ENCODE results near the gene PSMC3. TPM values are rescaled to one million over a fixed set of nuclear protein-coding genes. Genes with fewer than 3 reads are reported as not detected.

The PSMC3 gene
- total RNA-seq, 2 experiments from 2014 or later = 153 to 162 TPM

DNA sequence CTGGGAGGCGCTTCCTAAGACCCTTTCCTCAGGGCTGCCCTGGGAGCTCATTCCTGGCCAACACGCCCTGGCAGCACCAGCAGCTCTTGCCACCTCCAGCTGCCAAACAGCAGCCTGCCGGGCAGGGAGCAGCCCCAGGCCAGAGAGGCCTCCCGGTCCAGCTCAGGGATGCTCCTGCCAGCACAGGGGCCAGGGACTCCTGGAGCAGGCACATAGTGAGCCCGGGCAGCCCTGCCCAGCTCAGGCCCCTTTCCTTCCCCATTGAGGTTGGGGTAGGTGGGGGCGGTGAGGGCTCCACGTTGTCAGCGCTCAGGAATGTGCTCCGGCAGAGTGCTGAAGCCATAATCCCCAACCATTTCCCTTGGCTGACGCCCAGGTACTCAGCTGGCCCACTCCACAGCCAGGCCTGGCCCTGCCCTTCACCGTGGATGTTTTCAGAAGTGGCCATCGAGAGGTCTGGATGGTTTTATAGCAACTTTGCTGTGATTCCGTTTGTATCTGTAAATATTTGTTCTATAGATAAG, 10.2 kb downstream of the PSMC3 start:
- Mint-ChIP-seq H3K27ac (no peak overlapping the region), H3K36me3 (ENCODE audit: low read depth) (peaks cover 26% of the 10 kb centered on the region), H3K27me3 (no peaks in the 10 kb centered on the region), H3K4me3 (no peak overlapping the region), H3K9me3 (no peaks in the 10 kb centered on the region), H3K4me1 (peaks cover 4% of the 10 kb centered on the region)
- POLR2A ChIA-PET = no interaction called here
- no peak for DNase-seq
- CTCF ChIA-PET = interaction anchor here (1.6 kb wide), 1 partner anchor 23 kb away, joined by 4 read pairs; no protein-coding TSS in a partner anchor

GRCh38 chr11:47415091-47415854, 11.0 kb downstream of the PSMC3 start:
- Mint-ChIP-seq H3K27me3 (no peaks in the 10 kb centered on the region), H3K36me3 (ENCODE audit: low read depth) (peaks cover 23% of the 10 kb centered on the region), H3K27ac (no peak overlapping the region), H3K4me3 (no peak overlapping the region), H3K4me1 (peaks cover 4% of the 10 kb centered on the region), H3K9me3 (no peaks in the 10 kb centered on the region)
- no peak for DNase-seq
- POLR2A ChIA-PET = no interaction called here
- CTCF ChIA-PET = interaction anchor here (1.6 kb wide), 1 partner anchor 22 kb away, joined by 4 read pairs; no protein-coding TSS in a partner anchor

DNA sequence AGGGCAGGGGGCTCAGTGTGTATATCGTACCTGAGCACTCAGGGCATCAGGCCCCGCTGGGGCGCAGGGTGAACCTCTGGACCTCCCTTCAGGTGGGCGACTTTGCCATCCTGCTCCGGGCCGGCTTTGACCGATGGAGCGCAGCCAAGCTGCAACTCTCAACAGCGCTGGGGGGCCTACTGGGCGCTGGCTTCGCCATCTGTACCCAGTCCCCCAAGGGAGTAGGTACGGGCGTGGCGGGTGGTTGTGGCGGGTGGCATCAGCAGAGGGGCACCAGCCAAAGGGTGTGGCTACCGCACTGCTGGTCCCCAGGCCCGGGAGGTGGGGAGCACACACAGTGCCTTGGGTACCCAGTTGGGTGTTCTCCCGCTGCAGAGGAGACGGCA, 11.6 kb downstream of the PSMC3 start:
- Mint-ChIP-seq H3K27ac (no peak overlapping the region), H3K27me3 (no peaks in the 10 kb centered on the region), H3K36me3 (ENCODE audit: low read depth) (peaks cover 17% of the 10 kb centered on the region), H3K4me3 (no peak overlapping the region), H3K9me3 (no peaks in the 10 kb centered on the region), H3K4me1 (no peaks in the 10 kb centered on the region)
- ChIA-PET POLR2A (no interaction called here), CTCF (no interaction called here)
- DNase-seq = no peak

DNA sequence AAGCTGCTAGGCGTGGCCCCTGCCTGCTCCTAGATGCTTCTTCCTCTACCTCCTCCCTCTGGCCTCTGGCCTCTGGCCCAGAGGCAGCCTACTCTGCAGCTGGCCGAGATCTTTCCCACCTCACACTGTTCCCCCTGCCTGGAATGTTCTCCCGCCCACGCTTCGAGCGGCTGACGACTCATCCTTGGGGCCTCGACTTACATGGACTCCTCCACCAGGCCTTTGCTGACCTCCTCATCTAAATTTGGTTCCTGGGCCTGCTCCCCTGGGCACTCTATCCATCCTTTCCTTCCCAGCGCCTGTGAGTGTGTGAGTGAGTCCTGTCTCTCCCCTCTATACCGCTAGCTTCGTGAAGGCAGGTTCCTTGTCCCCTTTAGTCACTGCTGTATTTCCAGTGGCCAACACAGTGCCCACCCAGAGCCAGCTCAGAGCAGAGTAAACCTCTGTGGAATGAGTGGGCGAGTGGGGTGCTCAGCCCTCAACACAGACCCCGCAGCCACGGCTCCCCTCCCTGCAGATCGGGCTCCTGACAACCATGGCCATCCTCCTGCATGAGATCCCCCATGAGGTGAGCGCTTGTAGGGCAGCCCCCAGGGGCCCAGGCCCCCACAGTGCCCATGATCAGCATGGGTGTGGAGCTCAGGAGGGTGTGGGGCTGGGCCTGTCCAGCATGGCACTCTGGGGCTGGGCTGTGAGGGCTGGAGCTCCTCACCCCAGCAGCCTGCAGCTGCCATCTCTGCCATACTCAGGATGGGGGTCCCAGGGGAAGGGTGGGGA, 12.1 kb downstream of the PSMC3 start:
- no peaks in the 10 kb centered on the region for H3K27me3 Mint-ChIP-seq
- peaks cover 2% of the 10 kb centered on the region for H3K4me1 Mint-ChIP-seq
- H3K36me3 Mint-ChIP-seq (ENCODE audit: low read depth) = peaks cover 14% of the 10 kb centered on the region
- peak overlapping the region; percentile 65 for H3K27ac Mint-ChIP-seq
- no peak overlapping the region for H3K4me3 Mint-ChIP-seq
- ChIA-PET CTCF (interaction anchor here (1.8 kb wide), 1 partner anchor 167 kb away, joined by 5 read pairs; no protein-coding TSS in a partner anchor), POLR2A (no interaction called here)
- H3K9me3 Mint-ChIP-seq = no peaks in the 10 kb centered on the region
- DNase-seq = no peak

DNA sequence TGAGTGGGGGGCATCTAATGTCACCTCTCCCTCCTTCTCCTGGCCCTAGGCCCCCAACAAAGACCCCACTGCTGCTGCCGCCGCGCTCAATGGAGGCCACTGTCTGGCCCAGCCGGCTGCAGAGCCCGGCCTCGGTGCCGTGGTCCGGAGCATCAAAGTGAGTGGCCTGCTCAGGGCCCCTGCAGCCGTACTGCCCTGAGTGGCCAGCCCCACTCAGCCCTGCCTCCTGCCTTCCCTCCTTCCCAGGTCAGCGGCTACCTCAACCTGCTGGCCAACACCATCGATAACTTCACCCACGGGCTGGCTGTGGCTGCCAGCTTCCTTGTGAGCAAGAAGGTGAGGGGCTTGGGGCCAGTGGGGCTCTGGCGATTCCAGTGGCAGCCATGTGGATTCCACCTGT, 12.9 kb downstream of the PSMC3 start:
- H3K4me1 Mint-ChIP-seq = peaks cover 6% of the 10 kb centered on the region
- H3K36me3 Mint-ChIP-seq (ENCODE audit: low read depth) = peaks cover 11% of the 10 kb centered on the region
- ChIA-PET CTCF (interaction anchor here (1.8 kb wide), 1 partner anchor 166 kb away, joined by 5 read pairs; no protein-coding TSS in a partner anchor), POLR2A (no interaction called here)
- no peak overlapping the region for H3K27ac Mint-ChIP-seq
- no peaks in the 10 kb centered on the region for H3K27me3 Mint-ChIP-seq
- H3K4me3 Mint-ChIP-seq = no peak overlapping the region
- H3K9me3 Mint-ChIP-seq = no peaks in the 10 kb centered on the region
- DNase-seq = no peak

DNA sequence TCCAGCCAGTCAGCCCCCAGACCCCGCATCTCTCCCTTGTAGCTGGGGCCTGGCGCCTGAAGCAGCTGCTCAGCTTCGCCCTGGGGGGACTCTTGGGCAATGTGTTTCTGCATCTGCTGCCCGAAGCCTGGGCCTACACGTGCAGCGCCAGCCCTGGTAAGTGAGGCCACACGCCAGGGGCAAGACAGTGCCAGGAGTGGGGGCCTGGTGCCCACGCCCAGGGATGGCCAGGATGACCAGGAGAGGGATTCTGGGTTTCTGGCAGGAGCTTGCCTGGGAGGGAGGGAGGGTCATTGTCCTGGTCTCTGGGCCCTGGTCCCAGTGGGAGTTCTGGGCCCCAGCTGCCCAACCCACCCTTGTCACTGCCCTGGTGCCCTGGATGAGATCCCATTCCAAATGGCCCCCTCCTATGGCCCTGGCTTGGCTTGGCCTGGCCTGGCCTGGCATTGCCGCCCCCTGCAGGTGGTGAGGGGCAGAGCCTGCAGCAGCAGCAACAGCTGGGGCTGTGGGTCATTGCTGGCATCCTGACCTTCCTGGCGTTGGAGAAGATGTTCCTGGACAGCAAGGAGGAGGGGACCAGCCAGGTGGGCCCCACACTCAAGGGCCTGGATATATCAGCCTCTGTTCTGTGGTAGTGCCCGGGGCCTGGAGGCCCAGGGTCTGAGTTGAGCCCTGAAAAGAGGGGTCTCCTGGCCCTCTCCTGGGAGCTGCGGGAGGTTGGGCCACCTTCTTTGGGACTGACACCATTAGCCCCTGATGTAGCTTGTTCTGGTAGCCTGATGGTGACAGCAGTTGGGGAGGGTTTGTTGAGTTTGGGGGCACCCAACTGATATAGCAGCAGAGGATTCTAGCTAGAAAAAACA, 14.1 kb downstream of the PSMC3 start:
- Mint-ChIP-seq H3K27me3 (no peaks in the 10 kb centered on the region), H3K4me3 (no peak overlapping the region), H3K36me3 (ENCODE audit: low read depth) (peaks cover 5% of the 10 kb centered on the region), H3K4me1 (peaks cover 13% of the 10 kb centered on the region), H3K27ac (no peak overlapping the region), H3K9me3 (no peaks in the 10 kb centered on the region)
- CTCF ChIA-PET = interaction anchor here (0.6 to 3.7 kb wide), 16 partner anchors 10 to 568 kb away, joined by 3 to 47 read pairs (median 4); partner anchors contain the start of gene PSMC3
- peak; percentile 66 for DNase-seq
- POLR2A ChIA-PET = interaction anchor here (0.7 kb wide), 1 partner anchor 12 kb away, joined by 3 read pairs; no protein-coding TSS in a partner anchor

GRCh38 chr11:47410370-47411264, 15.6 kb downstream of the PSMC3 start:
- H3K9me3 Mint-ChIP-seq = no peaks in the 10 kb centered on the region
- H3K36me3 Mint-ChIP-seq (ENCODE audit: low read depth) = peaks cover 2% of the 10 kb centered on the region
- H3K4me3 Mint-ChIP-seq = no peak overlapping the region
- CTCF ChIA-PET = interaction anchor here (0.8 to 3.7 kb wide), 10 partner anchors 12 to 194 kb away, joined by 3 to 47 read pairs (median 4); partner anchors contain the start of gene PSMC3
- peak overlapping the region; percentile 54 for H3K27ac Mint-ChIP-seq
- no peaks in the 10 kb centered on the region for H3K27me3 Mint-ChIP-seq
- peaks cover 18% of the 10 kb centered on the region for H3K4me1 Mint-ChIP-seq
- POLR2A ChIA-PET = interaction anchor here (0.6 kb wide), 1 partner anchor 43 kb away, joined by 3 read pairs; no protein-coding TSS in a partner anchor
- no peak for DNase-seq

DNA sequence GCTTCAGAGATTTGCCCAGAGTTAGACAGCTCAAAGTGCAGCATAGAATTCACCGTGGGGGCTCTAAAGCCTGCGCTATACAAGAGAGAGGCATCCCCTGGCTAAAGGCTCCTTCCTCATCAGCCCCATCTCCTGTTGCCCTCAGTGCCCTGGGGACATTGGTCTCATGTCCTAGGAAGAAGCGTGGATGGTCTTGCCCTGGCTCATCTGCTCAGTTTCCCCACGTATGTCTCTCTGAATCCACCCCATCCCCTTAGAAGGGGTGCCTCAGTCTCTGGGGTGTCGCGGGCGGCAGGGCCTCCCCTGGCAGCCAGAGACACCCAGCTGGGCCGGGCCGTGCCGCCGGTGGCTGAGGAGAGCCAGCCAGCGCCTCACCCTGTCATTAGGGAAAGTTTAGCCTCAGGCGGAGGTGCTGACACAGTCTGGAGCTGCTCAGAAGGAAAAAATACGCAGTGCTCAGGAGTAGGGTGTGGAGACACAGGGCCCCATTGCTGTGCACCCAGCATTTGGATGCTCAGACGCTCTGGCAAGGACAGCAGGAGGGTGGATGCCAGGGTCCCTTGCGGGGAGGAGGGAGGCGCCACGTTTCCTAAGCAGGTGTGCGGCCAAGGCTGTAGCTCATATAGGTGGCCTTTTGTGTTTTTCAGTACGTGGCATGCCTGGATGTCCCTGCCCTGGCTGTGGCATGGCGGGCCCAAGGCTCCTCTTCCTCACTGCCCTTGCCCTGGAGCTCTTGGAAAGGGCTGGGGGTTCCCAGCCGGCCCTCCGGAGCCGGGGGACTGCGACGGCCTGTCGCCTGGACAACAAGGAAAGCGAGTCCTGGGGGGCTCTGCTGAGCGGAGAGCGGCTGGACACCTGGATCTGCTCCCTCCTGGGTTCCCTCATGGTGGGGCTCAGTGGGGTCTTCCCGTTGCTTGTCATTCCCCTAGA, 16.5 kb downstream of the PSMC3 start:
- peaks cover 2% of the 10 kb centered on the region for H3K36me3 Mint-ChIP-seq (ENCODE audit: low read depth)
- CTCF ChIA-PET = interaction anchor here (0.6 to 3.7 kb wide), 8 partner anchors 15 to 175 kb away, joined by 3 to 47 read pairs (median 4); partner anchors contain the start of gene PSMC3
- peak overlapping the region; percentile 94 for H3K27ac Mint-ChIP-seq
- no peaks in the 10 kb centered on the region for H3K27me3 Mint-ChIP-seq
- peak overlapping the region; percentile 94 for H3K4me3 Mint-ChIP-seq
- DNase-seq = no peak
- no peaks in the 10 kb centered on the region for H3K9me3 Mint-ChIP-seq
- H3K4me1 Mint-ChIP-seq = peaks cover 22% of the 10 kb centered on the region
- POLR2A ChIA-PET = no interaction called here

- ChIA-PET CTCF (interaction anchor here (0.6 to 1.4 kb wide), 6 partner anchors 16 to 174 kb away, joined by 3 to 4 read pairs (median 3); no protein-coding TSS in a partner anchor), POLR2A (no interaction called here)
- H3K4me3 Mint-ChIP-seq = peak overlapping the region; percentile 94
- H3K36me3 Mint-ChIP-seq (ENCODE audit: low read depth) = peaks cover 2% of the 10 kb centered on the region
- no peak for DNase-seq
- H3K27me3 Mint-ChIP-seq = no peaks in the 10 kb centered on the region
- no peaks in the 10 kb centered on the region for H3K9me3 Mint-ChIP-seq
- peak overlapping the region; percentile 94 for H3K27ac Mint-ChIP-seq
- H3K4me1 Mint-ChIP-seq = peaks cover 22% of the 10 kb centered on the region
Observed at GRCh38 chr11:47408598-47409439, 17.4 kb downstream of the PSMC3 start.

Measured in activated CD4-positive, alpha-beta T cell treated with anti-CD3 and anti-CD28 coated beads, Interleukin-2, amount 10 ng/mL, durations not matched to agents 7 days and 5 days (primary cell).